Measurements from ENCODE around the gene SCAMP4.
"Not testable (repeated sequence)": the region's sequence is repeated elsewhere in the genome, so short reads cannot be mapped to it uniquely, and the experiment has no call there.

The SCAMP4 gene

DNA sequence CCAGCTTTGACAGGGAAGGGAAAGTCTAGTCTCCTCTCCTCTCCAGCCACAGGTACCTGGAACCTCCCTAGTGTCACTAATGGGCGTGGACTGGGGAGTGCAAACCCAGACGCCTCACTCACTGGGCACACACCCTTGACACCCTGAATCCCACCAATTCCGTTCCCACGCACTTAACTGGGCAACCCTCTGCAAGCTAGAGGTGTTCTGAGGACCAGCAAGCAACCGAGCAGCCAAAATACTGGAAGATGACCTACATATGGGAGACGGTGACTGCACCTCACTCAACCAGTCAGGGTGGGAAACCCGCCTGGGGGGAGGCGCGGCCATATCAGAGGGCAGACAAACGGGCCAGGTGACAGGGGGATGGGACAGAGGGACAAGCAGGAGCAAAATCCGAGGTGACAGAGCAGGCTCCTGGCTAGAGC is 20.9 kb upstream of the SCAMP4 start:
- no peak for DNase-seq

DNA sequence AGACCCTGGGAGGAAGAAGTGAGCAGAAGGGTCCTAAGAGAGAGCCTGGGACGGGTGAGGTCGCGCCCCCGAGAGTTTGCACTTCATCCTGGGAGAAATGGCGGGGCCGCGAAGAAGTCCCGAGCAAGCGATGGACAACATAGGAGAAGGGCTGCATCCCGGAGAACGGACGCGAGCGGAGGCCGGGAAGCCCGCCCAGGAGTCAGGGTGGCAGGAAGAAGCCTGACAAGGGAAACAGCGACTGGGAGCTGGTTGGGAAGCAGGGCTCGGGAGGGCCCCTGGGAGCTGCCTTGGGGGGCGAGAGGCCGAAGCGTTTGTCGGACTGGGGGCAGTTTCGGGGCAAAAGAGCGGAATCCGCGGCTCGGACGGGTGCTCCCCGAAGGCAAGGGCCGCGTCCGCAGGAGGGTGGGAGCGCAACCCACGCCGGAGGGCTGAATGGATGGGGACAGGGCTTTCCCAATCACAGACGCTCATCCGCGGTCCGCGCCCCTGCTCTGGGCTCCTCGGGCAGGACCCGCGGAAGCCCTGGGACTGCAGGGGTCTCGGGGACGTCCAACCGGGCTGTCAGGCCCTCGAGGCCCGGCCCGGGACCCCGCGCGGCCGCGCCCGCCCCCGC is 20.4 kb upstream of the SCAMP4 start:
- DNase-seq: no peak

DNA sequence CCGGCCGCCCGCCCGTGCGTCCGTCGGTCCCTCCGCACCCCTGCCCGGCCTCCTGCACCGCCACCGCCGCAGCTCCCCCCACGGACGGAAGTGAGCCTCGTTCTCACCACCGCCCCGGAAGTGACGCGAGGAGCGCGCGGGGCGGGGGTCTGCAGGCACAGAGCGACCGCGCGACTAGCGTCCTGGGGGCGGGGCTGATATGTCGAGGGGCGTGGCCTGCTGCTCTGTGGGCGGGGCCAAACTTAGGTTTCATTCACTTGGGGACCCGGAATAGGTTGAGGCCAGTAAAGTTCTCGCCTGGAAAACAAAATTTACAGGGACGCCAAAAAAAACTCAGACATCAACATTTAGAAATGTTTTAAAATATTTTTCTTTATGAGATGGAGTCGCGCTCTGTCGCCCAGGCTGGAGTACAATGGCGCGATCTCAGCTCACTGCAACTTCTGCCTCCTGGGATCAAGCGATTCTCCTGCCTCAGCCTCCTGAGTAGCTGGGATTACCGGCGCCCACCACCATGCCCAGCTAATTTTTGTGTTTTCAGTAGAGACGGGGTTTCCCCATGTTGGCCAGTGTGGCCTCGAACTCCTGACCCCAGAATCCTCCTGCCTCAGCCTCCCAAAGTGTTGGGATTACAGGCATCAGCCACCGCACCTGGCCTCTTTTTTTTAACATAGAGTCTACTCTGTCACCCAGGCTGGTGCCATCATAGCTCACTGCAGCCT is 19.6 kb upstream of the SCAMP4 start, which contains the start of gene ABHD17A:
TSS of gene ABHD17A (minus strand) at position 99 of the 722 bp plus-strand sequence. CDS start 3,930 bp downstream, outside the sequence.
- DNase-seq: peak; percentile 96

GRCh38 chr19:1886360-1886759 is 18.8 kb upstream of the SCAMP4 start:
- not testable (repeated sequence) for DNase-seq

- no peak for DNase-seq
Observed at GRCh38 chr19:1888385-1888784, 16.8 kb upstream of the SCAMP4 start.

DNA sequence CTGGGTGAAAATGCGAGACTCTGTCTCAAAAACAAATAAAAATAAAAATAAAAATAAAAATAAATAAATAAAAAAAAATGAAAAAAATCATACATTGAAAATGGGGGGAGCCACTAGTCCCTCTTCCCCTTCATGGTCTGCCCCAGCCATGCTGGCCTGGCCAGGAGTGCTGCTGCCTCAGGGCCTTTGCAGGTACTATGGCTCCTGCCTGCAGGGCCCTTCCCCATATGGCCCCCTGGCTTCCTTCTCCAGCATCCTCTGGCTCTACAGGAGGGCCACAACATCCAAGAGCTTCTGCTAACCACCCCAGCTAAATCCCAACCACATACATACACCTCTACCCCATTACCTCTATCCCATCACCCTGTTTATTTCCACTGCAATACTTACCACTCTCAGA is 15.3 kb upstream of the SCAMP4 start:
- no peak for DNase-seq

GRCh38 chr19:1893791-1894190 is 11.4 kb upstream of the SCAMP4 start:
- DNase-seq: no peak

GRCh38 chr19:1896508-1896907 is 8.7 kb upstream of the SCAMP4 start:
- DNase-seq: no peak

- peak; percentile 54 for DNase-seq
Observed at GRCh38 chr19:1901940-1902404, 3.2 kb upstream of the SCAMP4 start.

GRCh38 chr19:1902923-1903322 is 2.3 kb upstream of the SCAMP4 start:
- DNase-seq: no peak

- DNase-seq: no peak
Observed at GRCh38 chr19:1904860-1905109, 414 bp upstream of the SCAMP4 start.

DNA sequence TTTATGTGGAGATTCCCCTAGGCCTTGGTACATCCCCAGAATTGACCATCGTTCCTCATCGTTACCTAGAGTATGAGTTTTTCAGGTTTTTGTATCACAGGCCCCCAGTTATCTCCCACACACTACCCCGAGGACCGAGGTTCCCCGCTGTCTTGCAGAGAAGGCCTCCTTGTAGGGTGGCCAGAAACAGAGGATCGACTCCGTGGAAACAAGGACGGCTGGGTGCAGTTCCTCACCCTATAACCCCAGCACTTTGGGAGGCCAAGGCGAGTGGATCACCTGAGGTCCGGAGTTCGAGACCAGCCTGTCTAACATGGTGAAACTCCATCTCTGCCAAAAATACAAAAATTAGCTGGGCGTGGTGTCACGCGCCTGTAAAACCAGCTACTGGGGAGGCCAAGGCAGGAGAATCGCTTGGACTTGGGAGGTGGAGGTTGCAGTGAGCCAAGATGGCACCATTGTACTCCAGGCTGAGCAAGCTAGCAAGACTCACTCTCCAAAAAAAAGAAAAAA is 720 bp downstream of the SCAMP4 start:
- DNase-seq: no peak

GRCh38 chr19:1906985-1907562 is 1.9 kb downstream of the SCAMP4 start:
- no peak for DNase-seq

DNA sequence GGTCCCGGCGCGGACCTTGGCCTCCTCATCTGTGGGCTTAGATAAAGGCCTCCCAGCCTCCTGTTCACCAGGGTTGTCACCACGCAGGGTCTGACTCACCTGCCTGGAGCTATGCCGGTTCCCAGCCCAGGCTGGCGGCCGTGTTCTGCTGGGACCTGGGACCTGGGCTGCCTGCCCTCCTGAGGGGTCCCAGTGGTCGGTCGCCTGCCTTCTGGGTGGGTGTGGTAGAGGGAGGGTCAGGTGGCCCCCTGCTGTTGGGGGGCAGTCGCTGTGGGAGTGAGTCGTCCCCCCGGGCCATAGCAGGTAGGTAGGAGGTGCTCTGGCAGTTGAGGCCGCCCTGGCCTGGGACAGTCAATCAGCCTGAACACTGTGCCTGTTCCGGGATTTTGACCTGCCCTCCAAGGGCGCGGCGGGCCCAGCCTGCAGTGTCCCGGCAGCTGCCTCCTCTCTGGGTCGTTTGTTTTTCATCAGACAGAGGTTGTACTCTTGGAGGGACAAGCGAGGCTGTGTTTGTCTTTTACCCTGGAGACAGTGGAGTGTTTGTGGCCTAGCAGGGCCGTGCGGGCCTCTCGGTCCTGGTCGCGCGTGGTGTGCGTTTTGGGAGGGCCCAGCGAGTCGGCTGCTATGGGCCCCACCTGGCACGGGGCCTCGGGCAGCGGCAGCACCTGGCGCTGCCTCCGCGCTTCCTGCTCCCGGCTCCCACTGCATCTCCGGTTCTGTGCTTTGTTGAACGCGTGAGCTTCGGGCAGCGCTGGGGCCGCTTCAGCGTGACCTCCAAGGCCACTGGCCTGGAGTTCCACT is 2.6 kb downstream of the SCAMP4 start:
- DNase-seq: peak; percentile 88

DNA sequence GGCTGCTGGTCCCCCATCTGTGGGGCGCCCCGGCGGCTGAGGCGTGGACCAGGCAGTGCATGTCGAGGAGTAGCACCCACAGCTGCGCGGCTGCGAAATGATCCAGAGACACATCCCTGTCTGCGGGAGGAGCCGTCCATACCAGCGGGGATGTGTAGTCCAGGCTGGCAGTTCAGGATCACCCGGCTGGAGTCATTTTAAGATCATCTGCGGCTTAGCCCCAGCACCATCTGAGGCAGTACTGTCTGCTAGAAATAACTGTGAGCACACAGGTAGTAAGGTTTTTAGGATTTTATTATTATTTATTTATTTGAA is 3.1 kb downstream of the SCAMP4 start:
- no peak for DNase-seq

GRCh38 chr19:1909761-1910080 is 4.5 kb downstream of the SCAMP4 start:
- DNase-seq: no peak

DNA sequence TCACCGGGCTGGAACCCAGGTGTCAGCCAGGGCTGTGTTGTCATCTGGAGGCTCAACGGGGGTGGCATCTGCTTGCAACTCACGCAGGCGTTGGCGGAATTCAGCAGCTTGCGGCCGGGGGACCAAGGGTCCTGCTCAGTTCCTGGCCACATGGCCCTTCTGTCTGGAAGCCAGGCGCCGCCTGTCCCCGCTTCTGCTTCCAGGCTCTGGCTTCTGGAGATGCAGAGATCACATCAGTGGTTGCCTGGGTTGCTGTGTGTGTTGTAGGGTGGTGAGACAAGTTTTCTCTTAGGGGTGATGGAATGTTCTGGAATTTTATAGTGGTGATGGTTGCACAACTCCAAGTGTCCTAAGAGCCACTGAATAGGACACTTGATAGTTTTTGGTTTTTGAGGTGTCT is 5.0 kb downstream of the SCAMP4 start:
- no peak for DNase-seq

DNA sequence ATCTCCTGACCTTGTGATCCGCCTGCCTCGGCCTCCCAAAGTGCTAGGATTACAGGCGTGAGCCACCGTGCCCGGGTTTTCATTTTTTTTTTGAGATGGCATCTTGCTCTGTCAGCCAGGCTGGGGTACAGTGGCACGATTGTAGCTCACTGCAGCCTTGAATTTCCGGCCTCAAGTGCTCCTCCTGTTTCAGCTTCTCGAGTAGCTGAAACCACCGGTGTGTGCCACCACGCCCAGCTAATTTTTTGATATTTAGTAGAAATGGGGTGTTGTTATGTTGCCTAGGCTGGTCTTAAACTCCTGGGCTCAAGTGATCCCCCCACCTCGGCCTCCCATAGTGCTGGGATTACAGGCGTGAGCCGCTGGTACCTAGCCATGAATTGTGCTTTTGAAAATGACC is 5.9 kb downstream of the SCAMP4 start:
- DNase-seq: no peak

- no peak for DNase-seq
Observed at GRCh38 chr19:1911995-1912394, 6.8 kb downstream of the SCAMP4 start.

DNA sequence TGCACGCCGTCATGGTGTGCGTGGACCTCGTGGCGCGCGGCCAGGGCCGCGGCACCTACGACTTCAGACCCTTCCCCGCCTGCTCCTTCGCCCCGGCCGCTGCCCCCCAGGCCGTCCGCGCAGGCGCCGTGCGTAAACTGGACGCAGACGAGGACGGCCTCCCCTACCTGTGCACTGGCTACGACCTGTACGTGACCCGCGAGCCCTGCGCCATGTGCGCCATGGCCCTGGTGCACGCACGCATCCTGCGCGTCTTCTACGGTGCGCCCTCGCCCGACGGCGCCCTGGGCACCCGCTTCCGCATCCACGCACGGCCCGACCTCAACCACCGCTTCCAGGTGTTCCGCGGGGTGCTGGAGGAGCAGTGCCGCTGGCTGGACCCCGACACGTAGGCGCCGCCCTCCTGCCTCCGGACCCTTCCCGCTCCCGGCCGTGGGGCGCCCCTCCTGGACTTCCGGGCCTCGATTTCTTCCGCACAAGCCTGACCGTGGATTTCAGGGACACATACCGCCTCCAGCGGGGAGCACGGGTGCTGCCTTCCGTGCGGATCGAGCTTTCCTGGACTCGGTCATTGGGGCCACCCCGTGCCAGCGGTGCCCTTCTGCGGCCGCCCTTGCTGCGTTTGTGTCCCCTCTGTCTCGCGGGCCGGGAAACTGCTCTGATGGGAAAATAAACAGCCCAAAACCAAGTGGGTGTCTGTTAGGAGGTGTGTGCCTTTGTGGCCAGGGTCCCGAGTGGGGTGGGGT is 7.7 kb downstream of the SCAMP4 start:
- DNase-seq: no peak

- DNase-seq: no peak
Observed at GRCh38 chr19:1913781-1914577, 8.8 kb downstream of the SCAMP4 start.

GRCh38 chr19:1914826-1915341 is 9.7 kb downstream of the SCAMP4 start:
- DNase-seq: no peak
